ENCODE data around the gene CACNA1C.

Gene CACNA1C

DNA sequence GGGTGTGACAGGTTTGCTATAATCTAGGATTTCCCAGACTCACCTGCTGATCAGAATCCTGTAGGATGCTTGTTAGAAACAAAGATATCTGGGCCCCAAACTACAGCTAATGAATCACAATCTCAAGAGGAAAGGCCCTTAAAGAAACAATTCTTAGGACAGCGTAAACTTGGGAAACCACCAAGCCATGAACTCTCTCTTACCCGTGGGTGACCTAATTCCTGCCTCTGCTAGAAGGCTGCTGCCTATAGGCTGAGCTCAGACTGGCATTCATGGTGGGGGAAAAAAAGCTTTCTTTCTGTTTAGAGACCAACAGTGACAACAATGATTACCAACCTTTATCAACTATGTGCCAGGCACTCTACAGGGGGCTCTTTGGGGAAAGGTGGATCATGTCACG is 528.0 kb downstream of the CACNA1C start:
- no peak overlapping the region for H3K27ac ChIP-seq
- TF ChIP-seq, protein P1, sequence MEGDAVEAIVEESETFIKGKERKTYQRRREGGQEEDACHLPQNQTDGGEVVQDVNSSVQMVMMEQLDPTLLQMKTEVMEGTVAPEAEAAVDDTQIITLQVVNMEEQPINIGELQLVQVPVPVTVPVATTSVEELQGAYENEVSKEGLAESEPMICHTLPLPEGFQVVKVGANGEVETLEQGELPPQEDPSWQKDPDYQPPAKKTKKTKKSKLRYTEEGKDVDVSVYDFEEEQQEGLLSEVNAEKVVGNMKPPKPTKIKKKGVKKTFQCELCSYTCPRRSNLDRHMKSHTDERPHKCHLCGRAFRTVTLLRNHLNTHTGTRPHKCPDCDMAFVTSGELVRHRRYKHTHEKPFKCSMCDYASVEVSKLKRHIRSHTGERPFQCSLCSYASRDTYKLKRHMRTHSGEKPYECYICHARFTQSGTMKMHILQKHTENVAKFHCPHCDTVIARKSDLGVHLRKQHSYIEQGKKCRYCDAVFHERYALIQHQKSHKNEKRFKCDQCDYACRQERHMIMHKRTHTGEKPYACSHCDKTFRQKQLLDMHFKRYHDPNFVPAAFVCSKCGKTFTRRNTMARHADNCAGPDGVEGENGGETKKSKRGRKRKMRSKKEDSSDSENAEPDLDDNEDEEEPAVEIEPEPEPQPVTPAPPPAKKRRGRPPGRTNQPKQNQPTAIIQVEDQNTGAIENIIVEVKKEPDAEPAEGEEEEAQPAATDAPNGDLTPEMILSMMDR (conservative IDR thresholded peaks at IDR 0.05): no peak

DNA sequence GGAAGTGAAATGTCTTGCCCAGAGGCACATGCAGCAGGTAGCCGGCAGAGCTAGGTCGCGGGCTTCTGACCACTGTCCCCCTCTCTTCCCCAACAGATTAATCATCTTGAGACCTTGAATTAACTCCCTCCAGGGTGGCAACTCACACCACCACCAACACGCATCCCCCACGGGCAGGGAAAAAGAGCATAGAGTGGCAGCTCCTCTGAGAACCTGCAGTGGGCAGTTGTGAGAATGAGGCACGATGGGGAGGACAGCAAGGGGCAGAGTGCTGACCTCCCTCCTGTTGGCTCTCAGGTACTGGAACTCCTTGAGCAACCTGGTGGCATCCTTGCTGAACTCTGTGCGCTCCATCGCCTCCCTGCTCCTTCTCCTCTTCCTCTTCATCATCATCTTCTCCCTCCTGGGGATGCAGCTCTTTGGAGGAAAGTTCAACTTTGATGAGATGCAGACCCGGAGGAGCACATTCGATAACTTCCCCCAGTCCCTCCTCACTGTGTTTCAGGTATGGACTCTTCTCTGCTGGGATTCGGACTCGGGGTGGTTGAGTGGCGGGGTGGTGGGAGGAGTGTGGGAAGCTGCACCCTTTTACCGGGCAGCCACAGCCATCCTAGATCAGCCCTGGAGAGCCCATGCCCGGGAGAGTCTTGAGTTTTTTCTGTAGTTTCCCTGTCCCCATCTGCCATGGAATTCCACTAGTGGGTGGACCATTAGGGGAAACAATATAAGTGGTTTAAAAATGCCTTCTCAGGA is 528.7 kb downstream of the CACNA1C start:
- TF ChIP-seq, protein P1 (conservative IDR thresholded peaks at IDR 0.05): no peak

DNA sequence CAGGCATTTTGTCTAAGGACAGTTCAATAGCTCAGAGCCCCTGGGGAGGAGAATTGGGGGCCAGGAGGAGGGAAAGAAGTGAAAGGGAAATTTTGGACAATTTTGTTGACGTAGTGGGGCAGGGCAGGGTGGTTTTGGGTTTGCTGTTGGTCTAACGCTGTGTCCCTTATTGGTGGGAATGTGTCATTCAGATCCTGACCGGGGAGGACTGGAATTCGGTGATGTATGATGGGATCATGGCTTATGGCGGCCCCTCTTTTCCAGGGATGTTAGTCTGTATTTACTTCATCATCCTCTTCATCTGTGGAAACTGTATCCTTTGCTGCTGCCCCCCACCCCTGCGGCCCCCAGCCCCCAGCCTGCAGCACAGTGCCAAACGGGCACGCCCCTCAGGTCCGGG is 529.8 kb downstream of the CACNA1C start:
- TF ChIP-seq, protein P1 (conservative IDR thresholded peaks at IDR 0.05): no peak
- H3K27ac ChIP-seq: peak overlapping the region; percentile 52; the same call in 1 of the 2 replicates

More for the DNA sequence above, 528.7 kb downstream of the CACNA1C start:
- H3K27ac ChIP-seq: no peak overlapping the region

DNA sequence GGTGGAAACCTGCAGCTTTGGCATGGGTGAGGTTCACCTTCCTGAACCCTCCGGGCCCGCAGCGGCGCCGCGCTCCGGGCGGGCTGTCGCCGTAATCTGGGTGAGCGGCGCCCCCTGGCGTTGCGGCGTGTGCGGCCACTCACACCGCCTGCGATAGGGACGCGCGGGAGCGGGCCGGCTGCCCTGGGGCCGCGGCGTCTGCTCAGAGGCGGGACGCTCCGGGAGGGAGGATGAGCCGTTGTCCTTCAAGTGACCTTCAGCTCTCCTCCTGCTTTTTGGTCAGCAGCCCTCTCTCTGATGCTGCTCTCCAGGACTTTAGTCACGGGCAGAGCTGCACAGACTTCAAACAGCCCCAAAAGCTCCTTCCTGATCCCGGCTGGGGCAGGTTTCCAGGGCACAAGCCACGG is 530.3 kb downstream of the CACNA1C start:
- TF ChIP-seq, protein P1 (conservative IDR thresholded peaks at IDR 0.05): peak; percentile 96
- H3K27ac ChIP-seq: peak overlapping the region; percentile 52; the same call in 1 of the 2 replicates

DNA sequence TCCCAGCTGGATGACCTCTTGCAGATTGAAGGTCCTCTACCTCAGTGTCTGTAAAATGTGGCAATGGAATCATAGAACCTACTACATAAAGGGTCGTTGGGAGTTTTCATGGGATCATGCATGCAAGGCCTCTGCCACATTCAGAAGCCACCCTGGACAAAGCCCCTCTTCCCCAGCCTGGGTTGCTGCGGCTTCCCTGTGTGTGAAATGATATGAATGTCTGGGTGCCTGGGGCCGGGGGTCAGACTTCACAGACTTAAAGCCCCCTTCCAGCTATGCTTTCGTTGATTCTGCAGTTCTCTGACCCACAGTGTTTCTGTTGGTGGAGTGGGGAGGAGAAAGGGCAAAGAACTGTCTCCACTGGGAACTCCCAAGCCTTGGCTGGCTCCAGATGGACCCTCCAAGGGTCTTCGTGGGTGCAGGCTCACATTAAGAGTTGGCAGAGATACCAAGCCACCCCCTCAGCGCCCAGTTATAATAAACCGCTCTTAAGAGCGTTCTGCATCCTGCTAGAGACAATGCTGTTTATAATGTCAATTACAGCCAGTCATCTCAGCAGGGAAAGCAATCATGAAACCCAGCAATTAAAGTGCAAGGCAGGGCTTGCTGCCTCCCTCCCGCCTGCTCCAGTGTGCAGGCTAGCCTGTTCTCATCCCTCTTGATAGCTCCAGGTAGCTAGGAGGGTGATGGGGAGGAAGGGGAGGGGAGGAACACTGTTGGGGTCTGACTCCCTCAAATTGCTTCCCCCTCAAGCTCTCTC is 531.0 kb downstream of the CACNA1C start:
- peak overlapping the region; percentile 52; the same call in 1 of the 2 replicates for H3K27ac ChIP-seq
- TF ChIP-seq, protein P1 (conservative IDR thresholded peaks at IDR 0.05): no peak

DNA sequence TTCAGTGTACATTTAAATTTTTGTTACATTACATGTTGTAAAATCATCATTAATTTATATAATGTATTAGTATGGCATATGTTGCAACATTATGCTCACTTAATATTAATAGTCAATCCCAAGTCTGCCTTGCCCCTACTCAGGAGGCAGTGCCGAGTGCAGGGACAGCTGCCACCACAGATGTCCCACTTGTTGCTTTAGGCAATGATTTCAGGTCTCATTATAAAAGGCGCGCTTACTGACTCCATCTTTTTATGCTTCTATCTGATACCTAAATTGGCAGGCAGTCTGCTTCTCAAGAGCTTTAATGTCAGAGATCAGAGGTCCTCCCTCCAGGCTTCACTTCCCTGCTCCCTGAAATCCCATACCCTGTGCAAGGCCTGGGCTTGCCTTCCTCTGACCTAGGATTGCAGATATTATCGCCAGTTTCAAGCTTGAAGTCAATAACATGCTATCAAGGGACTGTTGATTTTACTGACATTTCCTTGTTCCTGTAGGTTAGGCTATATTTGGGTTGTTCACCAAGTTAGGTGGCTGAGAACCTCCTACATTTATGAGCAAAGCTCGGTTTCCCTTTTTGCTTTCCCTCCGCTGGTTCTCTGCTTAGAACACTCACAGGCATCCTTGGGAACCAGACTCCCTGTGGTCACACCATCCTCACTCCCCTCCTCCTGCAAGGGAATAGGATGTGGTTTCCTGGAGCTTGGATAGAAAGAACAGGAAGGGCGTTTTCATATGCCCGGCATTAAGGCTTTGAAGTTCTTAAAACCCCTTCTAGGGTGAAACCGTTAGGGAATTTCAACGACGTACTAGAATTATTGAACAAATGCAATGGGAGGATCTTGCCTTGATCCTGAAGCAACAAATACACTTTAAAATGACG is 533.6 kb downstream of the CACNA1C start:
- TF ChIP-seq, protein P1 (conservative IDR thresholded peaks at IDR 0.05): no peak
- peak overlapping the region; percentile 30; the same call in 1 of the 2 replicates for H3K27ac ChIP-seq
